GM18519 (cell line): ENCODE results near the gene C1orf210.

Experiments used
- ATAC-seq: cut with Tn5 transposase; IDR thresholded peaks from one replicate; pipeline ENCODE4 v1.9.1; 2021; ENCODE audit warnings: mild to moderate bottlenecking, moderate library complexity; ENCODE audit not compliant: unreplicated experiment, low FRiP score

Gene C1orf210

GRCh38 chr1:43312663-43313515 is 27.5 kb upstream of the C1orf210 start:
- ATAC-seq: no peak

- ATAC-seq: no peak
These were observed 26.8 kb upstream of the C1orf210 start for GRCh38 chr1:43312212-43312623.

GRCh38 chr1:43311521-43311920 is 26.1 kb upstream of the C1orf210 start:
- no peak for ATAC-seq

DNA sequence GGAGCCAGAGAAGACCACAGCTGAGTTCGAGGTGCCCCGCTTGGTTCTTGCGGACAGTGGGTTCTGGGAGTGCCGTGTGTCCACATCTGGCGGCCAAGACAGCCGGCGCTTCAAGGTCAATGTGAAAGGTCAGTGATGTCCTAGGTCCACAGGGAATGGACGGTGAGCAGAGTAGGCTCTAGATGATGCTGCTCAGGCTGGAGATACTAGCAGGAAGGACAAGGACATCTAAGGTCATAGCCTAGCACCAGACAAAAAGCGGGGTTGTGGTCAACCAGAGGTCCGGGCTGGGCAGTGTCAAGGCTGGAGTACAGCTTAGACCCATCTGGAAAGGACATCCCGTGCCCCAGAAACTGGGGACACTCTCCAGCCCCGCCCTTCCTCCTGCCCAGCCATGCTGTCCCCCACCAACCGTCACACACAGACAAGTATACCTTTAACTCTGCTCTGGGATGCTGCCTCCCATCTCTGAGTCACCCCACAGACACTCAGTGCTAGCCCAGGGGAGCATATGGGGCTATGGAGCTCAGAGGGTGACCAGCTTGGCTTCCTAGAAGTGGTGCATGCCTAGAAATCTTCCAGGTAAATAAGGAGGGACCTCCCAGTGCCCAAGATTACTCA is 24.1 kb upstream of the C1orf210 start:
- ATAC-seq: no peak

GRCh38 chr1:43308635-43309404 is 23.4 kb upstream of the C1orf210 start:
- ATAC-seq: no peak

DNA sequence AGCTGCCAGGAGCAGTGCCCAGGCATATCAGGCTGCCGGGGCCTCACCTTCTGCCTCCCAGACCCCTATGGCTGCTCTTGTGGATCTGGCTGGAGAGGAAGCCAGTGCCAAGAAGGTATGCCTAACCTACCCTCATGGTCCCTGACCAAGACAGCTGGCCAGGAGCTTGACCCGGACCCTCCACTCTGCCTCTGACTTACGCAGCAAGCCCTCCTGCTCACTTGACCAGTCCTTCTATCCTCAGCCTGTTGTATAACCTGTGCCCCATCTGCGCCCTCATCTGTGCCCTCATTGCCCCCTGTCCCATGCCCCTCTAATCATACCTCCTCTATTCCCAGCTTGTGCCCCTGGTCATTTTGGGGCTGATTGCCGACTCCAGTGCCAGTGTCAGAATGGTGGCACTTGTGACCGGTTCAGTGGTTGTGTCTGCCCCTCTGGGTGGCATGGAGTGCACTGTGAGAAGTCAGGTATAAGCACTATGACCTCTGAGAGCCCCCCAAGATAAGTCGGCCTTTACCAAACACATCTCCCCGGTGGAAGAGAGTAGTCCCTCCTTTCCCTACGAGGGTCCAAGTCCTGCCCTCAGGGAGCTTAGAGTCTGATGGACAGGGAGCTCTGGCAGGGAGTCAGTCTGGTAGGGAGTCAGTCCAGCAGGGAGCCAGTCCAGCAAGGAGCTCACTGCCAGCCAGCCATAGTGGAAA is 22.2 kb upstream of the C1orf210 start:
- no peak for ATAC-seq

DNA sequence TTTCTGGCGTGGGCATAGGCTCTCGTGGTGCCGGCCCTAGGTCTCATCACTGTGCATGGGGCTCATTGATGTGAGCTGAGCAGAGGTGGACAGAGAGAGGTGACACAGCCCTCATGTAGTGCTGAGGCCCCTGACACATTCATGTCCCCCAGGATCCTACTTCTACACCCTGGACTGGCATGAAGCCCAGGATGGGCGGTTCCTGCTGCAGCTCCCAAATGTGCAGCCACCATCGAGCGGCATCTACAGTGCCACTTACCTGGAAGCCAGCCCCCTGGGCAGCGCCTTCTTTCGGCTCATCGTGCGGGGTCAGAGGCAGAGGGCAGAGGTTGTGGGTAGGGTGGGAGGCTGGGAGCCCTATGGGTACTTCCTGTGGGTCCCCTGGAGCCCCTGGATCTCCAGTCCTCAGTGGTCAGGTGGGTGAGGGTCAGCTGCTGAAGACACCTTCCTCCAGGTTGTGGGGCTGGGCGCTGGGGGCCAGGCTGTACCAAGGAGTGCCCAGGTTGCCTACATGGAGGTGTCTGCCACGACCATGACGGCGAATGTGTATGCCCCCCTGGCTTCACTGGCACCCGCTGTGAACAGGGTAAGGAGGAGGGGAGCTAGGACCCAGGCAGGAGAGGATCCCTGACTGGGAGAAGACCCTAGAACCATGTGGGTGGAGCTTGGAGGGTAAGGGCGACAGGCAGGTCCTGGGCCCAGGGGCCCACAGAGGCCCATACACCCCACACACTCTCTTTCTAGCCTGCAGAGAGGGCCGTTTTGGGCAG is 21.5 kb upstream of the C1orf210 start:
- no peak for ATAC-seq

DNA sequence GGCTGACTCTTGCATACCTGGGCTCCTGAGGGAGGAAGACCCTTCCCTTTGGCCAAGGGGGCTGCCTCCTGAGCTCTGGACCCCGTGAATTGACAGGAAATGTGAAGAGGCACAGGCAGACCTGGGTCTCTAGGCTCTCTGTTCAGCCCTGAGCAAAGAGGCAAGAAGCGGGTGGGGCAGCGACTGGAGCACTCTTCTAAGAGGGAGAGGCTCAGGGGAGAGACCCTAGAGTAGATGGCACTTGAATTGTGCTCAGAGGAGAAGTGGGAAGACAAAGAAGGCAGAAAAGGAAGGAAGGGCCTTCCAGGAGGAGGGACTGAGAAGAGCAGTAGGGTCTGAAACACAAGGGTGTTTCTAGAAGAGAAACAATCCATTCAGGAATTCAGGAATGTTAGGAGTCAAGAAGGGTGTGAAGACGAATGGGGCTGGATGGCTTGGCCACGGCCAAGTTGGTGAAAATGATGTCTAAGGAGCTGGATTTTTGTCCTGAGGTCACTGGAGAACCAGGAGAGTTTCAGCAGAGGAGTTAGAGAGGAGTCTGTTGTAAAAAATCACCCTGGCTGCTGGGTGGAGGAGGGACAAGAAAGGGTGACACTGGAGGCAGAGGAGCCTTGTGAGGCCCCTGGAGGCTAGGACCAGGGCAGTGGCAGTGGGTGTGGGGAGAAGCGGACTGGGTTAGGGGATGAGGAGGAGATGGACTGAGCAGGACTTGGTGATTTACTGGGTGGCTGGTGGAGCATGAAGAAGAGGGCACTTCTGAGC is 20.7 kb upstream of the C1orf210 start:
- no peak for ATAC-seq

DNA sequence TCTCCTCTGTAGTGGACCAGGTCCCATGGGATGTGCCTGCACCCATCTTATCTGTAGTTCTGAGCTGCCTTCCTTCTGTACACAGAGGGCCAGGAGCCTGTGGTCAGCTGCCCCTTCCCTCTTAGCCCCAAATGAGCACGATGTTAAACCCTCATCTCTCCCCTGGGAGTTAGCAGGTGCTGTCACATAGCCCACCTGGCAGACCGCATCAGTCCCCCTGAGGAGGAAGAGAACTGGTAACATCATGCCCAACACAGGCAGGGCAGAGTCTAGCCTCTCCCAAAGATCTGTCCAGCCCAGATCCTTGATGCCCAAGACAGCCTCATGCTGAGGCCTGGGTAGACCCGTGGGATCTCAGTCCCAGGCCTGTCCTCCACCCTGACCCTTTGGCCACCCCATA is 20.1 kb upstream of the C1orf210 start:
- ATAC-seq: no peak

DNA sequence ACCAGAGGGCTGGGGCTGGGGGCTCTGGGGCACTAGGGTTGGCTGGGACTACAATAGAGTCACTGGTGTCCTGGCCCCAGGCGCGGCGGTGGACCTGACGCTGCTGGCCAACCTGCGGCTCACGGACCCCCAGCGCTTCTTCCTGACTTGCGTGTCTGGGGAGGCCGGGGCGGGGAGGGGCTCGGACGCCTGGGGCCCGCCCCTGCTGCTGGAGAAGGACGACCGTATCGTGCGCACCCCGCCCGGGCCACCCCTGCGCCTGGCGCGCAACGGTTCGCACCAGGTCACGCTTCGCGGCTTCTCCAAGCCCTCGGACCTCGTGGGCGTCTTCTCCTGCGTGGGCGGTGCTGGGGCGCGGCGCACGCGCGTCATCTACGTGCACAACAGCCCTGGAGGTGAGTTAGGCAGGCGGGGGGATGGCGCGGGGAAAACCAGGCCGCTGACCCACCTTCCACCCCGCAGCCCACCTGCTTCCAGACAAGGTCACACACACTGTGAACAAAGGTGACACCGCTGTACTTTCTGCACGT is 19.5 kb upstream of the C1orf210 start:
- no peak for ATAC-seq

GRCh38 chr1:43304314-43304681 is 18.9 kb upstream of the C1orf210 start:
- no peak for ATAC-seq

DNA sequence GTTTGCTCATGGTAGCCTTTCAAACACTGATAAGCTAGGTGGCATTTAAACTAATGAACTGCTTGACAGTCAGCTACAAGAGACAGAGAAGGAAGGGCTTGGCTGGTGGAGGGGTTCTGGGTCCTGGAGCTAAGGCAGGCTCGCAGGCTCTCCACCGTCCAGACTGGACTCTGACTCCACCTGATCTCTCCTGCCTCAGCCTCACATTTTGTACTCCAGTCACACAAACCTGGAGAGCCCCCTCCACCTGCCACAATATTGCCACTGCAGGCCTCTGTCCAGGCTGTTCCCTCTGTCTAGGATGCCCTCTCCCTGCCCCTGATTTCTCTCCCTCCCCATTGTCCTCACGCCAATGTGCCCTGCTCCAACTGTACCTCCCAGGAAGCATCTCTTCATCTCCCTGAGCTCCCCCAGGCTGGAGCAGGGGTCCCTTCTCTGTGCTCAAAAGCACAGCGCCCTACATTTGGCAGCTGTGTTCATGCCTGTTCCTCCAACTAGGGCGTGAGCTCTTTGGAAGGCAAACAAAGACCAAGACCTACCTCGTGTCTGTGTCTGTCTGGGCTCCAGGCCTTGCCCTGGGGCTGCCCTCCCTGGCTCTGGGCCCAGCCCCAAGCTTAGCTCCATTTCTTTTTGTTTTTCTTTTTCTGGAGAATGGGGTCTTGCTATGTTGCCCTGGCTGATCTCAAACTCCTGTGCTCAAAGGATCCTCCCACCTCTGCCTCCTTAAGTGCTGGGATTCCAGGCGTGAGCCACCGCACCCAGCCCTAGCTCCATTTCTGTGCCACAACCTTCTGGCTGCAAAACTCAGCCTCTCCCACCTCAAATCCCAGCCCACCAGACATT is 18.3 kb upstream of the C1orf210 start:
- no peak for ATAC-seq

DNA sequence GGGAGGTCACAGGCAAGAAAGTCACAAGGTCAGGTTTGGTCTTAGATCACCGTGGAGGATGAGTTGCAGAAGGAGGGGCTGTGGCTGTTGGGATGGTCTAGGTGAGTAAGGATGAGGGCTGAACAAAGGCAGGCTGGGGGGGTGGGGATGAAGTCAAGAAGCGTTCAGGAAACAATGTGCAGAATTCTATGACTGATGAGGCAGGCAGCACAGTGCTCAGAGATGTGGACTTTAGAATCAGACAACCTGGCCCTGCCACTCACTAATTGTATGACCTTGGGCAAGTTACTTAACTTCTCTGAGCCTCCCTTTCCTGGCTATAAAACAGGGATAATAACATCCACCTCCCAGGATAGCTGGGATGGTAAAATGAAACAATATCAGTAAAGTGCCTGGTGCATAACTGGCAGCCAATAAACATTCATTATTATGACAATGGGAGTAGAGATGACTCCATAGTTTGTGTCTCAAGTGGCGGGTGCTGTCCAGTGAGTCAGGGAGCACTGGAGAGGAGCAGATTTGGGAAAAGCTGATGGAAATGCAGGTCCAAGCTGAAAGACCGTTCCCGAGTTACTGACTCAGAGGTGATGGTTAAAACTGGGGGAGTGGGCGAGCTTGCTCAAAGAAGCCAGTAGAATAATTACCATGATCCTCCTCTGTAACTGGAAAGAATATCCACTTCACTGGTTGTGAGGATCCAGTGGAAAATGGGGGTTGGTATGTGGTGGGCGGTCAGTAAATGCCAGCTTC is 17.5 kb upstream of the C1orf210 start:
- no peak for ATAC-seq

DNA sequence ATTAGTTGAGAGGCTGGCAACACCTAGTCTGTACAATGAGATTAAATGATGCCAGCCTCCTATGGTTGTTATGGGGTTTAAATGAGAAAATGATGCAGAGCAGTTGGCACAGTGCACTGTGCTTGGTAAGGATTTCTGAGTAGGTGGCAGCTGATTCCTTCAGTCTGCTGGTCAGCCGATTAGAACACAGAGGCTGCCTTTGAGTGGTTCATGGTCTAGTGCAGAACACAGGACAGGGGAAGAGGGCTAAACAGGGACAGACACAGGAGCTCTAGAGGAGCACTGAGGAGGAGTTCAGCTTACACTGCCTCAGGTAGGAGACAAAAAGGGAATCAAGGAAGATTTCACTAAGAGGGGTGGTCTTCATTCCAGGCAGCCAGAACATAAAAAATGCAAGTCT is 16.8 kb upstream of the C1orf210 start:
- no peak for ATAC-seq

DNA sequence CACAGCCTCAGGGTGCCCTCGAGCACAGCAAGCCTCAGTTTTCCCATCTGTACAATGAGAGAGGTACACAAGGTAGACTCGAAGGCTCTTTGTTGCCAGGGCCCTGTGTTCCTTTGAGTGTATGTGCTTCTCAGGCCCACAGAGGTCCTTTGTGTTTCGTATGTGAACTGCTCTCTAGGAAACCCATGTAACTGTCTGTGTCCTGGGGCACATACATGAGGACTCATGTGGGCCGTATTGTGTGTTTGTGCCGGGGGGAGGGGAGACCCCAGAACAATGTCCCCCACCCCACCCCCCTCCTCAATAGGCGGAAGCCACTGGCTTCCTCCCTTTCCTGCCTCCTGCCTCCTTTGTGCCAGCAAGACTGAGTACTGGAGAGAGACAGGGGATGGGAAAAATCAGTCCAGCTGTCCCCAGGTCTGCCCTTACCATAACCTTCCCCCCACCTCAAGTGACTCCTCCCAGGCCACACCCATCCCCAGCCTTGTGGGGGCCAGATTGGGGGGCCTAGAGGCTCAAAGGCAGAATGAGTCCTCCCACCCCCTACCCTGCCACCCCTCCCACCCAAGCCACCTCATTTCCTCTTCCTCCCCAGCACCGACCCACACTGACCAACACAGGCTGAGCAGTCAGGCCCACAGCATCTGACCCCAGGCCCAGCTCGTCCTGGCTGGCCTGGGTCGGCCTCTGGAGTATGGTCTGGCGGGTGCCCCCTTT is 15.2 kb upstream of the C1orf210 start, which contains the start of gene TIE1:
TSS of gene TIE1 (plus strand) at position 605 of the 717 bp plus-strand sequence. CDS start at position 695, 90 bp downstream.
- no peak for ATAC-seq

- no peak for ATAC-seq
These were observed 13.7 kb upstream of the C1orf210 start for GRCh38 chr1:43299101-43299500.

DNA sequence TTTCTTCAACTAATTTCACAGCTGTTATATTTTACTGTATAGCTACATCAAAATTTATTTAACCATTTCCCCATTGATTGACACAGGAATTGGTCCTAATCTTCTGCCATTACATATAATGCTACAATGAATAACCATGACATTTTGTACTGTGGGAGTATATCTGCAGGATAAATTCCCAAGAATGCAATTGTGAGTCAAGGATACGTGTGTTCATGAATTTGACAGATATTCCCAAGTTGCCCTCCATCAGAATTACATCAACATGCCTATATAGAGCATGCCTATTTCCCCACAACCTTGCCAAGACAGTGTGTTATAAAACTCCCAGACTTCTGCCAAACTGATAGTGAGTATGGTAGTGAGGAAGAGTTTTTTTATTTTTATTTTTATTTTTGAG is 12.7 kb upstream of the C1orf210 start:
- ATAC-seq: no peak
